Measurements from ENCODE around the gene C9orf50.

The C9orf50 gene

DNA sequence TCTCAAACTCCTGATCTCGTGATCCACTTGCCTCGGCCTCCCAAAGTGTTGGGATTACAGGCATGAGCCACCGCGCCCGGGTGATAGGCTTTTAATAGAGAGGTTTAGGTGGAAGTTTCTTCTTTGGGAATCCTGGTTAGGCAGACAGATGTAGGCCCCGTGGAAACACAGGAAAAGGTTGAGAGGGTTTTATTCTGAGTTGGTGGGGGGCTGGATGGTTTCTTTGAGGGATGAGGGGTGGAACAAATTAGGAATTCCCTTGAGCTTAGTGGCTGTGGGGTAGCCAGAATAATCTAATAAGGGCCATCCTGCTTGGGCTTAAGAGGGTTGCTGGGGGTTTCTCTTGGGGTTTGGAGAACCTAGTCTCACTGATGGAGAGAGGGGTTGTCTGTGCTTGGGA, 30.4 kb downstream of the C9orf50 start:
- no peak for DNase-seq (ENCODE audit: low read depth)

DNA sequence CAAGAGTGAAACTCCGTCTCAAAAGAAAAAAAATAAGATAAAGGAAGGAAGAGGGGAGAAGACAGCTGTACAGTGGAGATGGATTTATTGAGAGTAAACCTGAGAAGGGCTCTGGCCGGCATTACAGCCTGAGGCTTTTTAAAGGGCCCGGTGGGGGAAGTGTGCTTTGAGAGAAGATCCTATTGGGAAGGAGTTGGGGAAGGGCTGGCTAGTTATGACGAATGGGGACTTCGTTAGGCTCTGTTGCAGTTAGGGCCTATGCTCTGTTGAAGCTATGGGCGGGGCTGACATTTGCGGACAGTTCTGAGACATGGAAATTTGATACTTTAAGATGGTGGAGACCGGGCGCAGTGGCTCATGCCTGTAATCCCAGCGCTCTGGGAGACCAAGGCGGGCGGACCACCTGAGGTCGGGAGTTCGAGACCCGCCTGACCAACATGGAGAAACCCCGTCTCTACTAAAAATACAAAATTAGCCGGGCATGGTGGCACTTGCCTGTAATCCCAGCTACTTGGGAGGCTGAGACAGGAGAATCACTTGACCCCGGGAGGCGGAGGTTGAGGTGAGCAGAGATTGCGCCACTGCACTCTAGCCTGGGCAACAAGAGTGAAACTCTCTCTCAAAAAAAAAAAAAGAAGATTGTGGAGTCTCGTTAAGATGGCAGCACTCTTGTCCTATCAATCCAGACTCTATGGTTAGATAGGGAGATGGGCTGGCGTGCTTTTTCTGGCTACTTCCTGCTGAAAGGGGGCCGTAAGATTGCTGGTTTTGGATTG, 33.2 kb downstream of the C9orf50 start:
- no peak for DNase-seq (ENCODE audit: low read depth)

DNA sequence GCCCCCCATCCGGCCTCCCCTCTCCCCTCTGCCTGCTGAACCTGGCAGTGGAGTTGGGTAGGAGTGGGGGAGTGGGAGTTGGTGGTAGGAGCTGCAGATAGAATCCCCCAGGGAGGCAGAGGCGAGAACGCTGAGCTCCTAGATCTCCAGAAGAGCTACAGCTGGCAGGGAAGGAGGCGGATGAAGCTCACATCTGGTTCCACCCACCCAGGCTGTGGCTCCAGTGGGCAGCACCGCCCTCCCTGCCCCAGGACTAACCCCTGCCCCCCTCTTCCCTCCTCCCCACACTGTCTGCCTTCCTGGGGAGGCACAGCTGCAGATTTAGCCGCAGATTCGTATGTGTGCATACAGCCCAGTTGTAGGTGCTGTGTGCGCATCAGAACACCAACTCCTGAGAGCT, 34.2 kb downstream of the C9orf50 start:
- DNase-seq (ENCODE audit: low read depth), result no peak

DNA sequence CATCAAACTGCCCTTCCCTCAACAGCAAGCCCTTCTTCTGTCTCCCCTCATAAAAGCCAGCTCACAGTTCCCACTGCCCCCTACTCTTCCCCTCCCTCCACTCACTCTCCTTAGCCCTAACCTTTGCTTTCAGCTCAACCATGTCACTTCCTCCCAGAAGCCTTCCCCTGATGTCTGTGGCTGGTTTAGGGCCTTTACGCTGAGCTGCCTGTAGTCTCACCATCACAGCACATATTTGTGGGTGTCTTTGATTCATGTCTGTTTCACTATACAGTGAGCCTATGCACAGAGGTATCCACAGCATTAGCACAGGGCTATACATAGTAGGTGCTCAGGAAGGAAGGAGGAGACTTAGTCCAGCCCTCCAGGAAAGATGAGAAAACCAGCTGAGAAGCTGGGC, 34.7 kb downstream of the C9orf50 start:
- no peak for DNase-seq (ENCODE audit: low read depth)

DNA sequence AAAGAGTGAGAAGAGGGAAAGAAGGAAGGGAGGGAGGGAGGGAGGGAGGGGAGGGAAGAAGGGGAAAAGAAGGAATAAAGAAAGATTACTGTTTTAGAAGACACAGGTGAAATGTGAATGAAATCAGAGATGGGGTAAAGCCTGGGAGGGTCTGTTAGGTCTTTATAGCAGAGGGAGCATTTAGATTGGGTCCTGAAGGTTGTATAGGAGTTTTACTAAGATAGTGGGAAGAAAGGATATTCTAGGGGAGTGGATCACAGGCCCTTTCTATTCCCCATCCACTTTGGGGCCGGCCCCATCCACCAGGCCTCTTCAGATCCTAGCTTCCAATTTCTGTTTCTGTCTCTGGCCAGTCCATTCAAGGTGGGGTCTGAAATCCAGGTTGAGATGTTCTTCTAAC, 35.5 kb downstream of the C9orf50 start:
- DNase-seq (ENCODE audit: low read depth), result no peak

DNA sequence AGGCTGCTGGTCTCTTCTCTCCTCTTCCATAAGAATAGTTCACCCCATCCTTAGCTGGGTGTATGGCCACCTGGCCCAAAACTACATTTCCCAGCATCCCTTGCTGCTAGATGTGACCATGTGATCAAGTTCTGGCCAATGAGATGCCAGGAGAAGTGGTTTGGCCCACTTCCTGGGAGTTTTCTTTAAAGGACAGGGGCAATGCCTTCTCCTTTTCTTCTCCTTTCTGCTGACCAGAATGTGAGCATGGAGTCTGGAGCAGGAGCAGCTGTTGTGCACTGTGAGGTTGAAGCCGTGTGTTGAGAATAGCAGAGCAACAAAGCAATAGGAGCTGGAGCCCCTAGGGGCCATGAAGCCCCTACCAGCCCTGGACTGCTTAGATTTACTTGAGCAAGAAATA, 36.8 kb downstream of the C9orf50 start:
- no peak for DNase-seq (ENCODE audit: low read depth)

DNA sequence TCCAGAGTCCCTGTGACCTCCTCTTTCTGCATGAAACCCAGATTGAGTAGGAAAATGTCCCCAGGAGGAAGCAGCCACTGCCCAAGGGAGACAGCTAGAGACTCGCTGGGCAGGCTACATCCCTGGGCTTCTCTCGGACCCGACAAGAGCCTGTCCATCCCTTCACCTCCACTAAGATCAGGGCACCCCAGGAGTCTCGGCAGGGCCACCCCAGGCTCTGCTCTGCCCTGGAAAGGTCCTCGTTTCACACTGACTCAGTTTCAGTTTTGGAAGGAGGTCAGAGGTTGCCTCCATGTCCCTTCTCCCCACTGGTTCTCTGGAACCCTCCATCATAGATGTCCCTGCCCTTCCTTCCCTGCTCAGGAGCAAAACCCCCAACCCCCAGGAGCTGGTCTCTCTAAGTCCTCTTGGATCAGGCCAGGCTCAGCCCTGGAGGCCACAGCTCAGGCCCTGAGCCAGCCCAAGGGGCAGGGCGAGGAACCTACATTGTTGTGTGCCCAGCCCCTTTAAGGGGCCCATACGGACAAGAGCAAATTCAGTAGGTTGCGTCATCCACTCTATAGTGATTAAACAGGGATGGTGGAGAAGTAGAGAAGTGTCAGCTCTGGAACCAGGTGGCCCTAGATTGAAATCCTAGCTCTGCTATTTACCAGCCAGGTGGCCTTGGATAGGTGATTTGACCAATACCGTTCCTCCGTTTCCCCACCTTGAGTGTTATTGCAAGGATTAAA, 37.4 kb downstream of the C9orf50 start:
- DNase-seq (ENCODE audit: low read depth), result no peak

DNA sequence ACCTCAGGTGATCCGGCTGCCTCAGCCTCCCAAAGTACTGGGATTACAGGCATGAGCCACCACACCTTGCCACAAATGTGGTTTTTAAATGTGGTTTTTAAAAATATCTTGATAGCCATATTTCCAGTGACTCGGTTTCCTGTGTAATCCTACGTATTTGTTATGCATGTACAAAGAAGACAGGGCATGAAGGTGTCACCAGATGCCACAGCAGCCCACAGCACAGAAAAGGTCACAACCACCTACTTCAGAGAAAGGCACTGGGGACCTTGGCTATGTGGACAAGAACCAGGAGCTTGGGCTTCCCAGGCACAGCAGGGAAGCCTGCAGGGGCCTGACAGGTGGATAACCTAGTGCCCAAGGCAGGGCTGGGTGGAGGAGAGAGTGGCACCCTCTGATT, 38.0 kb downstream of the C9orf50 start:
- no peak for DNase-seq (ENCODE audit: low read depth)

DNA sequence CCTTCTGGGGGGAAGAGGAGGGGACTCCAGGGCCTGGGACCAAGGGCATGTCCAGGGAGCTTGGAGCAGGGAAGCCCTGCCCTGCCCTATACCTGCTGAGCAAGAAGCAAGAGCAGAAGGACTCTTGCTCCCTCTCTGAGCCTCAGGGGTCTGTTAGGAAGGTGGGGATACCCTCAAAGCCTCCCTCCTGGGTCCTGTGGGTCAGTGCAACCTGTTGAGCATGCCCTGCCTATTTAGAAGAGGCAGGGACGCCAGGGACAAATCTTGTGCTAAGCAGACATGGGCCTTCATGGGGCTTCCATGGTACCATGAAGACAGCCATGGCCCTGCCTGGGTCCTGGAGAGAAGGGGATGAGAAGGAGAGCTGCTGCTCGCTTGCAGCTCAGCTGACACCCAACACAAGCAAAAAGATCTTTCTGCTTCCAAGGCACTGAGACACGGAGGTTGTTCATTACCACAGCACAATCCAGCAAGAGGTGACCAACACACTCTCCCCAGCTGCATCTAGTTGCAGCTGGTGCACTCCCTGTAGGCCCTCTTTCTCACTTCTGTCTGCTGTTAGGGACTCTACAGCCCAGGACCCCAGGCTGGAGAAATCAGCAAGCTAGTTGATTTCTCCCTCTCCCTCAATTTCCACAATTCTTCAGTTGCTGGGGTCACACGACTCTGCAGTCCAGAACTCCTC, 39.3 kb downstream of the C9orf50 start:
- no peak for DNase-seq (ENCODE audit: low read depth)

DNA sequence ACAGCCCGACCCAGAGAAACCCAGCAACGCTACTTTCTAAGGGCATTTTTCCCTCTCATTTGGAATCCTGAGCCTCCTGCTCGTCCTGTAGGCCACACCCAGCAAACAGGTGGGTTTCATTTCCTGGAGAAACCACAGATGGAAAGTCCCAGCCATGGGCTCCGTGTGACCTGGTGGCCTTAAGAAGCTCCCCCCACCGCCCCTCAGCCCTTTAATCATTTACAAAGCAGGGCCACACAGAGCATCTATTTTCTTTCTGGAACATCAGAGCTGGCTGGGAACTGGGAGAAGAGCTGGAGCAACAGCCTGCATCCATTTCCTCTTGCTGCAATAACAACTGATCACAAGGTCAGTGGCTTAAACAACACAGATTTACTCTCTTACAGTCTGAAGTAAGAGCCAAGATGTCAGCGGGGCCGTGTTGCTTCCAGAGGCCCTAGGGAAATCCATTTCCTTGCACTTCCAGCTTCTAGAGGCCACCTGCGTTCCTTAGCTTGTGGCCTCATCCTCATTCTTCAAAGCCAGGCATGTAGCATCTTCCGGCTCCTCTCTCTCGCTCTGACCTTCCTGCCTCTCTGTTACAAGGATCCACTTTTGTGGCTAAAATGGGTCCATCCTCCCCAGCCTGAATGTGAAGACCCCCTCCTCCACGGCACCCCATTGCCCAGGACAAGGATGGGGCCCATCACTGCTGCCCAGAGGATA, 40.5 kb downstream of the C9orf50 start:
- no peak for DNase-seq (ENCODE audit: low read depth)

DNA sequence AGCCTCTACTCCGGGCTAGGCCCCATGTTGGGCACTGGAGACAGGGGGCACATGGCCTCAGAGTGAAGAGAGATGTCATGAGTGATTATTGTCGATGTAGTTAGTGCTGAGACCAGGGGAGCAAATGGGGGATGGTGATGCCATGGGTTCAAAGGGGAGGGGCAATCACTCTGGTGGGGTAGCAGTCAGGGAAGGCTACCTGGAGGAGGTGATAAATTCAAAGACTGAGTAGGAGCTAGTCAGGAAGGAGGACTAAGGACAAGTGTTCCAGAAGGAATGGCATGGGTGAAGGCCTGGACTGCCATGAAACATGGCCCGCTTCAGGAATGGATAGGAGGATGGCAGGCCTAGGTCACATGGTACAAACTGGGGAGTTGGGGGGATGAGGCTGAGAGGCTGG, 41.6 kb downstream of the C9orf50 start:
- no peak for DNase-seq (ENCODE audit: low read depth)

DNA sequence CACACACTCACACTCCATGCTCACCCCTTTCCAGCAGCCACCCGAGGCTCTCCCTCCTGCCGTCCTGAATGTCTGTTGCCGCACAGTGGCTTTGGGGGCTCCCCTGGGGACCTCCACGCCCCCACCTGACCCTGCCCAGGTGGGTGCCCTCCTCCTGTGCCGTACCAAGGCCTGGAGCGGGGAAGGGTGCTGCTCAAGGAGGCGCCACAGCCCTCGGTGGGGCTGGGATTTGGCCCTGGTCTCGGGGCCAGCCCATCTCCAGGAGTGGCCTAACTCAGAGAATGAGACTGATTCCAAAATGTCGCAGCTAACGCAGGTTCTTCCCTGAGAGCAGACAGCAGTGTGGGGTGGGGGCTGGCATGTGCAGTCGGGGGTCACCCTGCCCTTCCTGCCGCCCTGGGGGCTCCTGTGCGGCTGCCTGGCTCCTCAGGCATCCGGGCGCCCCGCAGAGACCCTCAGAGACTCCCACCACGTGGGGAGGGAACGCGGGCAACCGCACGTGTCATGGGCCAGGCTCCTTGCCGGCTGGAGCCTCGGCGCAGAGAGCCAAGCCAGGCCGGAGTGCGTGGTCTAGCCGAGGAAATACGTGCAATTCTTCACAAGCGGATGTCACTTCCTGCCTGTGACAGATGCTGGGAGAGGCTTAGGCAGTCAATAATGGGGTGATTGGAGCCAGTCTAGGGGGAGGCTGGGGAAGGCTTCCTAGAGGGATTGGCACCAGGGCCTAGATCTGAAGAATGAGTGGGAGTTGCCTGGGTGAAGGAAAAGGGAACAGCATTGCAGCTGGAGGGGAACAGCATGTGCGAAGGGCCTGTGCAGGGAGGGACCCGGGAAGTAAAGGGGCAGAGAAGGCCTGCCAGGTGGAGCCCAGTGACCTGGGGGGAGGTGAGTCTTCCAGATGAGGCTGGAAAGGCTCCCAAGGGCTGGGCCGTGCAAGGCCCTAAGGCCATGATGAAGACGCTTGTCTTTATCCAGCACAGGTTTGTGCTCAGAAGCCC, 44.1 kb downstream of the C9orf50 start:
- DNase-seq (ENCODE audit: low read depth), result no peak

DNA sequence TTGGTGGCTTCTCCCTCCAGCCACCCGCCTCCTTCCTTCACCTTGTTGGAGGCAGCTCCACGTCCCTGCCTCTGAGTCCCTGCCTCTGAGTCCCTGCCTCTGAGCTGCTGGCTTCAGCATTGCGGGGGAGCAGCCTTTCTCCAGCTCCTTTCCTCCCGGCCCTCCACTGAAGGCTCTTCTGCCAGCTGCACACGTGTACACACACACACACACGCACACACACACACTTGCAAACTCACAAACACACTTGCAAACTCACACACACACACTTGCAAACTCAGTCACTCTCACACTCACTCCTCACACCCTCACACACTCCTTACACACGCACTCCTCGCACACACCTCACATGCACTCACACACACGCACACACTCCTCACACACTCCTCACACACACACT, 45.1 kb downstream of the C9orf50 start:
- no peak for DNase-seq (ENCODE audit: low read depth)

DNA sequence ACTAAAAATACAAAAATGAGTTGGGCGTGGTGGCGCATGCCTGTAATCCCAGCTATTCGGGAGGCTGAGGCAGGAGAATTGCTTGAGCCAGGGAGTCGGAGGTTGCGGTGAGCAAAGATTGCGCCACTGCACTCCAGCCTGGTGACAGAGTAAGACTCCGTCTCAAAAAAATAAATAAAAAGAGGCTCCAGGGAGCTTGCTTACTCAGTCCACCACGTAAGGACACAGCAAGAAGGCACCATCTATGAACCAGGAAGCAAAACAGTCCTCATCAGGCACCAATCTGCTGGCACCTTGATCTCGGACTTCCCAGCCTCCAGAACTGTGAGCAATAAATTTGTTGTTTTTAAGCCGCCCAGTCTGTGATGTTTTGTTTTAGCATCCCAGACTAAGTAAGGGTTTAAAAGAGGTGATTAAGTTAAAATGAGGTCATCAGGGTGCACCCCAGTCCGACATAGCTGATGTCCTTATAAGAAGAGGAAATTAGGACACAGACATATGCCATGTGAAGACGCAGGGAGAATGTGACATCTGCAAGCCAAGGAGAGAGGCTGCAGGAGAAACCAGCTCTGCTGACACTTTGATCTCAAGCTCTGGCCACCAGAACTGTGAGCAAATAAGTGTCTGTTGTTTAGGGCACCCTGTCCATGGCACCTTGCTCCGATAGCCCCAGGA, 45.9 kb downstream of the C9orf50 start:
- no peak for DNase-seq (ENCODE audit: low read depth)

DNA sequence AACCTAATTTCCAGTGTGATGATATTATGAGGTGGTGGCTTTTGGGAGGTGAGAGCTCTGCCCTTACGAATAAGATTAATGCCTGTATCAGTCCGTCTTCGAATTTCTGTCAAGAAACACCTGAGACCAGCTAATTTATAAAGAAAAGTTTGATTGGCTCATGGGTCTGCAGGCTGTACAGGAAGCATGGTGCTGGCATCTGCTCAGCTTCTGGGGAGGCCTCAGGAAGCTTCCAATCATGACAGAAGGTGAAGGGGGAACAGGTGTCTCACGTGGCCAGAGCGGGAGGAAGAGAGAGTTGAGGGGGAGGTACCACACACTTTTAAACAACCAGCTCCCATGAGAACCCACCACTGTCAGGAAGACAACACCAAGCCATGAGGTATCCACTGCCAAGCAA, 46.9 kb downstream of the C9orf50 start:
- no peak for DNase-seq (ENCODE audit: low read depth)

DNA sequence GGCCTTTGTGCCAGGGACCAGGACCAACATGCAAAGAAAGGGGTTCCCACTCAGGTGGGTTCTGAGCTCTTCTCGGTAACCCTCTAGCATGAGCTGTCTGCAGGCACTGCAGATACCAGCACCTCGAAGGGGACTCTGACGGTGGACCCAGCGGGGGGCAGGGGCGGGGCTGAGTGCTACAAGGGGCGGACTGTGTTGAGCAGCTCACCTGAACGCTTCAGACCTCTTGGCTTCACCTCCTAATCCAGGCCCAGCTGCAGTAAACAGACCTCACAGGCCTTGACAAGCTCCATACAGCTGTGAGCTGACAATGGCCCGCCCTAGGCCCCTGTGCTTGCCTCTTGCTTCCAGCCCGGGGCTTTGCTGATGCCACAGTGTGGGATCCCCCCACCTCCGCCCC, 48.4 kb downstream of the C9orf50 start:
- DNase-seq (ENCODE audit: low read depth), result no peak

DNA sequence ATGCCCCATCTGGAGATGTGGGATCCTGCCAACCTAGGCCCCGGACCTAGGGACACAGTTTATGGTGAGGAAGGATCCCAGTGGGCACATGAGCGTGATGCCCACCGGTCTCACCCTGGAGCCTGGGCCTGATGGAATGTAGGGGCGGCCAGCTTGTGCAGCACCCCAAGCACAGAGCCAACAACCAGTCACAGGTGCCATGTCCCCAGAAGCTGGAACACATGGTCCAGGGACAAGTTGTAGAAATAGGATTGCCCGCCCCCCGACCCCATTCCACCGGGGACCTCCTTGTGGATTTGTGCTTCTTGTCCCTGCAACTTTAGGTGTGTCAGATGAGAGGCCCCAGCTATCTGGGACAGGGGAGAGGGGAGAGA, 48.9 kb downstream of the C9orf50 start:
- DNase-seq (ENCODE audit: low read depth), result no peak

DNA sequence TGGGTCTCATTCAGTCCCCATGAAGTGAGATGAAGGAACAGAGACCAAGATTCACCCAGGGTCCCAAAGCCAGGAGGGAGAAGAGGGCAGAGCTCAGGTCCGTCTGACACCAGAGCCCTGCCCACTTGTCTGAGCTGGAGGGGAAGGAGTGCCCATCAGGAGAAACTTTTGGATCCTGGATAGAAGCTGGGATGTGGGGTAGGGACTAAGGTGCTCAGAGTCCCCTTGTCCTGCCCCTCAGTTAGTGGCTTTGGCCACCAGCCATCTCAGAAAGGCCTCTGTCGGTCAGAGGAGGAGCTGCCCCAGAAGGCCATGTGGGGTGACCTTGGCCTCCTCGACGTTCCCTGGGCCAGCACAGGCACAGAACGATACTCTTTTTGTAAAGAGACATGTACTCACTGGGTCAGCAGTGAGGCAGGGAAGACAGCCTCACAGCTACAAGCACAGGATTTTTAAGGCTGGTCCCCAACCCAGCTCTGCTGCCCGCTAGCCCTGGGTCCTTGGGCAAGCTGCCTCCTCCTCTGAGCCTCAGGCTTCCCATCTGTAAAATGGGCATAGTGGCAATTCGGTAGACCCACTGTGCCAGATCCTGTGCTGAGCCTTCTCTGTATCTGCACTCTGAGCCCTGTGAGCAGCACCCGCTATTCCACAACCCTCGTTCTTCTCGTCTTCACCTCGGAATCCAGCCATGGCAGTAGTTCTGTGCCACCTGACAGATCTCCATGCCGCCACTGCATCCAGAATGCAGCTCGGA, 49.4 kb downstream of the C9orf50 start:
- no peak for DNase-seq (ENCODE audit: low read depth)

DNA sequence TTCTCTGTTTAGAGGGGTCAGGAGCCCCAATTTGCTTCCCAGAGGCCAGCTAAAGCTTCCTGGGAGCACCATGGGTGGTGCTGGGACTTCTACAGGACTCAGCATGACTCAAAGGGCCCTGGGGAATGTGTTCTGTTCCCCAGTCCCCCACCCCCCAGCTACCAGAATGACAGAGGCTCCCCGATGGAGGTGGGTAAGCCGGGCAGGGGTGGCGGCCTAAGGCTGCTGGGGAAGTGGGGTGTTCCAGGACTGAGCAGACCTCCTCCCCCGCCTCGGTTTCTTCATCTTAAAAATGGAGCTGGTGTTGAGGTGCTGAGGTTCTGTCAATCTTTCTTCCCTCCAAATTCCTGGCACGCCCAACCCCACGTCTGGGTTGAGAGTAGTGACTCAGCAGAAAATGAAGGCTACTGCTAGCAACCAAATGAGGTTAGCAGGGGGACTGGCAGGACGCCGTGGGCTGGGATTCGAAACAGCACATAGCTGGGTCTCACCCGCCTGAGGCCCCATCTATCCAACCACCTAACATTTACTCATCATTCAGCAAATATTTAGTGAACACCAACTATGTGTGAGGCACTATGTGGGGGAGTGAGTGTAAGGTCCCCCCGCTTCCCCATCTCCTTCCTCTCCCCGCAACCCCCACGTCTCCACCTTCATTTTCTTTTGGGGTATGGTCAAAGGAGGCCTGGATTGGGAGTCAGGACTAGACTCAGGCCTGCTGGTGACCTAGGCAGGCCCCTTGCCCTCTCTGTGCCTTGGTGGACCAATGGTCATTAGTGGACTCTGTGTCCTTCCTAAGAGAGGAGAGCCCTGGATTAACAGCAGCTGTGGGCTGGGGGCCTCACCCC, 50.2 kb downstream of the C9orf50 start:
- no peak for DNase-seq (ENCODE audit: low read depth)
